Ishikawa (cell line): ENCODE measurements around the gene NUP214.

ENCODE experiments used
- EP300 ChIP-seq: IDR thresholded peaks from 2 replicates; pipeline ENCODE4 v1.6.1; 2012; ENCODE audit warnings: borderline replicate concordance
- YY1 ChIP-seq: IDR thresholded peaks from 2 replicates; pipeline ENCODE4 v1.6.1; 2012; ENCODE audit warnings: low read depth
- TF ChIP-seq, protein P1 (sequence below): IDR thresholded peaks from 2 replicates; pipeline ENCODE4 v1.6.1; 2012

DNA sequence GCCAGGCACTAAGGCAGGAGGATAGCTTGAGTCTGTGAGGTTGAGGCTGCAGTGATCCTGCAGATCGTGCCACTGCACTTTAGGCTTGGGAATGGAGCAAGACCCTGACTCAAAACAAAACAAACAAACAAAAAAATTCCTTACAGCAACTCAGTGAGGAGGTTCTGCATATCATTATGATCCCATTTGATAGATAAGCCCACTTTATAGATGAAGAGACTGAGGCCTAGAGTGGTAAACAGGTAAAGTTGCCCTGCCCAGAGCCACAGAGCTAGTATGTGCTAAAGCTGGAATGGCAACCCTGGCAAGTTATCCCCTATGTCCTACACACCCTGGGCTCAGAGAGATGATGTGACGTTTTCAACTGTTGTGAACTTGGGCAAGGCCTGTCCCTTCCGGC, 21.9 kb upstream of the NUP214 start:
- TF ChIP-seq YY1: no peak
- TF ChIP-seq EP300: no peak
- TF ChIP-seq, protein P1, sequence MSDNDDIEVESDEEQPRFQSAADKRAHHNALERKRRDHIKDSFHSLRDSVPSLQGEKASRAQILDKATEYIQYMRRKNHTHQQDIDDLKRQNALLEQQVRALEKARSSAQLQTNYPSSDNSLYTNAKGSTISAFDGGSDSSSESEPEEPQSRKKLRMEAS: no peak
